ENCODE measurements around the gene LRPAP1.
"Not testable (repeated sequence)": the region's sequence is repeated elsewhere in the genome, so short reads cannot be mapped to it uniquely, and the experiment has no call there.

LRPAP1 gene, protein sequence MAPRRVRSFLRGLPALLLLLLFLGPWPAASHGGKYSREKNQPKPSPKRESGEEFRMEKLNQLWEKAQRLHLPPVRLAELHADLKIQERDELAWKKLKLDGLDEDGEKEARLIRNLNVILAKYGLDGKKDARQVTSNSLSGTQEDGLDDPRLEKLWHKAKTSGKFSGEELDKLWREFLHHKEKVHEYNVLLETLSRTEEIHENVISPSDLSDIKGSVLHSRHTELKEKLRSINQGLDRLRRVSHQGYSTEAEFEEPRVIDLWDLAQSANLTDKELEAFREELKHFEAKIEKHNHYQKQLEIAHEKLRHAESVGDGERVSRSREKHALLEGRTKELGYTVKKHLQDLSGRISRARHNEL

DNA sequence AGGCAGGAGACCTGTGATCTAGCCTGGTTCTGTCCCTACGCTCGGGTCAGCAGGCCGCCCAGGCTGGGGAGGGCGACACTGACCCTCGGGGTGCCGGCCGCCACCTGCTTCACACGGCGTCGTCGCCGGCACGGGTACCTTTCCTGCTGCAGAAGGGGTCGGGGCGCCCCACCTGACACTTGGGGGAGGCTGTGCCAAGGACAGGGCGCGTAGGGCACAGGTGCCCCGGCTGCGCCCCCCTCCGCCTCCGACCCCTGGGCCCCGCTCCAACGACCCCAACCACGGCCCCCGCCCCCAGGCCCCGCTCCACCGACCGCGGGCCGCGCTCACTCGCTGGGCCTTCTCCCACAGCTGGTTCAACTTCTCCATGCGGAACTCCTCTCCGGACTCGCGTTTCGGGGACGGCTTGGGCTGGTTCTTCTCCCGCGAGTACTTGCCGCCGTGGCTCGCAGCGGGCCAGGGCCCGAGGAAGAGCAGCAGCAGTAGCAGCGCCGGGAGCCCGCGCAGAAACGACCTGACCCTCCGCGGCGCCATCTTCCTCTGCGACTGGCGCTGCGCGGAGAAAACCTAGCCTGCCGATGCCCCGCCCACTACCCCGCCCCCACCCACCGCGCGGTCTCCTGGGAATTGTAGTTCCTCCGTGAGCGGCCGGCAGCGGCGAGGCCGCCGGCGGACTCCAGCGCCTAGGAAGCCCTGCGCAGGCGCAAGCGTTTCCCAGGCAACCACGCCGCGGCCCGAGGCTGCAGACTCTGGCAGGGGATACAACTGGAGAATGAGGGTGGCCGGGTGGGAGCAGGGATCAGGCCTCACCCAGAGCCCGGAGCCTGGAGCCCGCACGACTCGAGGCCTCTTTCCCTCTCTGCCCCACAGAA is at the start of gene LRPAP1:
TSS of gene LRPAP1 (minus strand) at position 544 of the 872 bp plus-strand sequence. CDS start at position 534, 10 bp downstream.
- DNase-seq, result peak; percentile 49

DNA sequence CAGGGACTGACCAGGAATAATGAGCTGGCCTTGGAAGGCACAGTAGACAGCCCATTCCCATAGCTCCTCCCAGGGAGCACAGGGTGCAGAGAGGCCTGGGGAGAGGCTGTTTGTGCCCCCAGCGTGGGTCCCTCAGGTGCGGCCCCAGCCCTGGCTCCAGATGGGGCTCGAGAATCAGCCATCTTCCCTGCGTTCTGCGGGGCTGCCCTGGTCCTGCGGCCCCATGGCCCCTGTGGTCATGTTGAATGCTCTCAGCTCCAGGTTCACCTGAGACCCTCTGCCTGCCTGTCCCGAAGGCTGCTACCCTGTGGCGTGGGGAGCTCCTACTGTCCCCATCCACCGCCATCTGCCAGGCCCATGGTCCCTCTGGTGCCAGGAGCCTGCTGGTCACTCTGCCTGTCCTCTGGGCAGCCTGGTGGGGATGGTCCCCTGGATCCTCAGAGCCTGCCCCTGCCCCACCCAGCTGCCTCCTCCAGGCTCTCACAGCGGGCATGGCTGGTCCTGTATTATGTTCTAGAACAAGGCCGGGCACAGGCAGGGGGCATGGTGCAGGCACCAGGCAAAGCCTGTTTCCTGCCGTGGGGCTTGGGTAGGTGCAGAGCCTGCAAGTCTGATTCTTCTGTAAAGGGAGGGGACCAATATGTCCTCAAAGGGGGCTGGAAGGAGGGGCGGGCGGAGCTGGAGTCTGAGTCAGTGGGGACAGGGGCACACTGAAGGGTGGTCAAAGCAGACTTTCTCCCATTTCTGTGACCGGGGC is 49.3 kb upstream of the LRPAP1 start:
- DNase-seq, result not testable (repeated sequence)

DNA sequence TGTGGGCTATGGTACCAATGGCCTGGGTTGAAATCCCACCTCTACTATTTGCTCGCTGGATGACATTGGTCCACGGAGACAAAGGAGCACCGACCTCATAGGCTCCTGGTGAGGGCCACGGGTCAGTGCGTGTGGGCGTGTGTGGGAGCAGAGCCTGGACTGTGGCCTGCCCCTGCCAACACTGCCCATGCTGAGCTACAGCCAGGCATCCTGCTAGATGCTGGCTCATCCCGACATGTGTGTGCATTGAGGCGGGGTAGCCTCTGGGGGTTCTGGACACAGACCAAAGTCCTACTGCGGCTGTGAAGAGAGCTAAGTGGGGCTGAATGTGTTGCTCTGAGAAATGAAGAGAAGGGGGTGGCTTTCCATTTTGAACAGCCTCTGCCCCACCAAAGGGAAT is 48.6 kb upstream of the LRPAP1 start:
- not testable (repeated sequence) for DNase-seq

DNA sequence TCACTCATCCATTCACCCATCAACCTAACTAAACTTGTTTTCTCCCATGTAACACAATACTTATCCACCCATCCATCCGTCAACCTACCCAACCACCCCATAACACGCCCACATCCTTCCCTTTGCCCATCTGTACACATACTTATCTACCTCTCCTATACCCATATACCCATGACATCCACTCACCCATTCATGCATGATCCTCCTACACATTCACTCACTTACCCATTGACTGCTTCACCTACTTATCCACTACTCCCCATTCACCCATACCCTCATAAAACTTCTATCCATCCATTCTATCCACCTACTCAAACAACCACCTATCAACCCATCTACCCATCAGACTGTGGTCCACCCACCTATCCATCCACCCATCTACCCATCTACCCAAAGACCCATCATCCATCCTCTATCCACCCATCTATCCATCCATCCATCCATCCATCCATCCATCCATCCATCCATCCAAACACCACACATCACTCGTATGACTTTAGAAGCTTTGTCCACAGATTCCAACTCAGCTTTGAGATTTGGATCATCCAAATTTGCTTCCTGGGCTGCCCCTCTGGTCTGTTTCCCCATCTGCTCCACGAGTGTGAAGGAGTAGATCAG is 46.4 kb upstream of the LRPAP1 start:
- DNase-seq, result not testable (repeated sequence)

DNA sequence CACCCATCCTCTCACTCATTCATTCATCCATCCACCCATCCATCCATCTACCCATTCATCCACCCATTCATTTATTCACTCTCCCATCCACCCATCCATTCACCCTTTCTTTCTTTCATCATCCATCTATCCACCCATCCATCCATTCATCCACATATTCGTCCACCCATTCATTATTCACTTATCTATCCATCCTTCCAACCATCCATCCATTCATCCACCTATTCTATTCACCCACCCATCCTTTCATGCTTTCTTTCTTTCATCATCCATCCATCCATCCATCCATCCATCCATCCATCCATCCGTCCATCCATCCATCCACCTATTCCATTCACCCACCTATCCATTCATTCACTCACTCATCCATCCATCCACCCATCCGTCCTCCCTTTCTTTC is 45.8 kb upstream of the LRPAP1 start:
- DNase-seq, result not testable (repeated sequence)

DNA sequence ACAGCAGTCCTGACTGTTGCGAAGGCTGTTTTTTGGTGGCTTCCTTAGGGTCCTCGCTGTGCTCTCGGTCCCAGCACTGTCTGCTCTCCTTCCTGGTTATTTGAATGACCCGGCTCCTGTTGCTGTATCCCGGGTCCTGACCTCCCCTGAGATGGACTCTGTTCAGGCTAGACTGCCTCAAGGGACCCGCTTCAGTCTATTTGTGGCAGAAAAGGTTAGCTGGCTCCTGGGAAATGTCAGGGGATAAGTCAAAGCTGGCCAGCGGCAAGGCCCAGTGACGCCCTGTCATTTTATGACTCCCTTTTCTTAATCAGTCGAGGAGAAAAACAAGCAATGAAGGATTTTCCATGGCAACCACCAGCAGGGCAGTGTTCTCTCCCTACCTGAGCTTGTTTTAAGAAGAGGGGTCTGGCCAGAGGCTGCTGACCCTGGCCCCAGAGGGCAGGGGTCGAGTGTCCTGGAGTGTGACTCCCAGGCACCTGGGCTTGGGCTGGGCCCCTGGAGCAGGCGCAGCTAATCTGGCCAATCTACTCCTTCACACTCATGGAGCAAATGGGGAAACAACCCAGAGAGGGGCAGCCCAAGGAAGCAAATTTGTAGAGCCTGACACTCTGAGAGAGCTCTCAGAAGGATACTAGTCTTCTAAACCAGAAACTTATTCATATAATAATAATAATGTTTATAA is 45.1 kb upstream of the LRPAP1 start:
- not testable (repeated sequence) for DNase-seq

DNA sequence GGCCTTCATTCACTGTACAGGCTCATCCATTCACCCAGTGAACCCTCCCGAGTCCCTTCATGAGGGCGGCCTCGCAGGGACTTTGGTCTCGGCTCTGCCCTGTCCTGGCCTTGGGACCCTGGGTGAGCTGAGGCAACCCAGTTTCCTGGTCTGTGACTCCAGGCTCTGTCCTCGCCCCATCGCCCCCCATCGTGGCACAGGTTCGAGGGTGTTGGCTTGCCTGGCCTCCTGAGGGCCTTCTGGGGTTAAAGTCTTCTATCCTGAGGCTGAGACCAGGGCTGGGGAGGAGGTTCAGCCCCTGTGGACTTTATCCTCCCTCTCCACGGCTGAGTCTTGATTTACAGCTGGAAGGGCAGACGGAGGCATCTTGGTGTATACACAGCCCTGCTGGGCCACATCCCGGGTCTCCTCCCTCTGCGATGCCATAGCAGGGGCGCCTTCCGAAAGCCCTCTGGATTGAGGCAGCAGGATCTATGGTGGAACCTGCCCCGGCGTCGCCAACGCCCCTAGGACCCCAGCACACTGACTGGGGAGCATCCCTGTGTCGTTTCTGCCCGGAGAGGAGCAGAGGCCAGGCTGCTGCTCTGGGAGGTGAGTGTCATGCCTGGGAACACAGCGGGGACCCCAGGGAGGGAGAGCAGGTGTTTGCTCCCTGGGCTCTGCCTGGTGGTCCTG is 44.4 kb upstream of the LRPAP1 start:
- DNase-seq, result not testable (repeated sequence)

DNA sequence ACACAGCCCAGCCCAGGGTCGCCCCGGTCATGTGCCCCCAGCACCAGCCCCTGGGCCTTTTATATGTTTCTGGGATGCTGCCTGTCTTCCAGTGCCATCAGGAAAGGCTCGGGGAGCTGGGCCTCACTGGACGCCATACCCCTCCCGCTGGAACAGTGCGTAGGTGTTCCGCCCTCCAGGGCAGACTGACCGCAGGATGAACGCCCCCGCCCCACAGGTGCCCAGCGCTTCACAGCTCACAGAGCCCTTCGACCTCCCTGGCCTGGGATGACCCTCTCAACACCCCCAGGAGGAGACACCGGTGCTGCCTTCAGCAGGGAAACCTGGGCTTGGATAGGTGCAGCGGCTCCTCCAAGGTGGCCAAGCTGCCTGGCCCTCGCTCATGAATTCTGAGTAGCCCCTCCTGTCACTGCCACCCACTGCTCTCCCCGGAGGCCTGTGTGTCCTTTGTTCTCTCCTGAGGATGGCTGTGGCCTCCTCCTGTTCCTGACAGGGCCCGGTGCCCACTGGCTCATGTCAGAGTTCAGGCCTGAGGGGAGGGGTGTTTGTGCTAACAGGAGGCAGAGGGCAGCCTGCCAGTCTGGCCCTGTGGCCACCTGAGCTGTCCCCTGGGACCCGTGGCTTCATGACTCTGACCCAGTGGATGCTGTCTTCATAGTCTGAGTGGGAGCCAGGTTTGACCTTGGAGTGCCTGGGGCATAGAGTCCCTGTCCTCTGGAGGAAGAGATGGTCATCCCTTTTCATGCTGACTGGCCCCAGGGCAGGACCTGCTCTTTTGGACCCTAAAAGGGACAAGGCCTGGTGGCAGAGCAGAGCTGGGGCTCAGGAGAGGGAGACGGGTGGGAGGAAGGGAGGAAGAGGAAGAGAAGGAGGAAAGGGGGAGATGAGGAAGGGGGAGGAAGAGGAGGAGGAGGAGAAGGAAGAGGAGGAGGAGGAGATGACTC is 43.5 kb upstream of the LRPAP1 start:
- DNase-seq, result not testable (repeated sequence)

DNA sequence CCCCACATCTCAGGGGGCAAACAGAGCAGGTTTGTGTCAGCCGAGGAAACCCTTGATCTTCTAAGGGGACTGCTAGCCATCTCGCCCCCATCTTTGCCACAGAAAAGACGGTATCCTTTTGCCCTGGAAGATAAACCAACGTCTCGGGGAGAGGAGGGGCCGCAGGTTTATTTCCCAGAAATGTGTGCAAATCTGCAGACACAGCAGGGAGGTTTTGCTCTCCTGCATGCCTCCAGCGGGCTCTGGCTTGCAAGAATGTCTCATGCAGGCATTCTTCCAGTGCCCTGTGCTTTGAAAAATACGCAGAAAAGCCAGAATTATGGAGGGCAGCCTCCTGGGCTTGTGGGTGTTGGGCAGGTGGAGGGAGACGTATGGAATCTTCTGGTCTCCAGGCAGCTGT is 42.6 kb upstream of the LRPAP1 start:
- not testable (repeated sequence) for DNase-seq

DNA sequence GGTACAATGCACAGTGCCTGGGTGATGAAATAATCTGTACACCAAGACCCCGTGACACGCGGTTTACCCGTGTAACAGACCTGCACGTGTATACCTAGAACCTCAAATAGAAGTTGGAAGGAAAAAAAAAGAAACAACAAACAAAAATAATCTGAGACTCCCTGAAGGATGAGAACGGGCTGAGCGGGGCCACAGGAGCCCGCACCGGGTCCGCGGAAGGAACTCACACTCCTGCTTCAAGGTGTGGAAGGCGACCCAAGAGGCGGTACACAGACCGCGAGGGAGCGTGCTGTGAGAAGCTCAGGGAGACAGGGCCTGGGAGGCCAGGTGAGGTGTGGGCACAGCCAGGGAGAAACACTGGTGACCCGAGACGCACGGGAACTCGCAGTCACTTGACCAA is 42.1 kb upstream of the LRPAP1 start:
- DNase-seq, result not testable (repeated sequence)

DNA sequence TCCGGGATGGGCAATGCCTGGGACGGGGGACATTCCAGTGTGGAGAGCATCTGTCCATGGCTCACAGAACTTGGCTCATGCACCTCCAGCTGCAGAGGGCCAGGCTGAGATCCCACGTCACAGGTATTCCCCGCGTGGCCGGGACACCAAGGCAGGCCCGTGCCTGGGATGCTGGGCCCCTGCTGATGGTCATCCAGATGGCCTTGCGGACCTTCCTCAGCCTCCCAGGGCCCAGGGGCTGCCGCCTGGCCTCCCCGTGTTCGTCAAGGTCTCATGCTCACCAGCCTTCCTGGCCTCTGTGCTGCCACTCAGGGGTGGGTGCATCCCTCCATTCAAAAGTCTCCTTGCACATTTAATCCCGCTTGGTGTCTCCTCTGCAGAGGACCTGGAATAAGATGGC is 40.9 kb upstream of the LRPAP1 start:
- no peak for DNase-seq

DNA sequence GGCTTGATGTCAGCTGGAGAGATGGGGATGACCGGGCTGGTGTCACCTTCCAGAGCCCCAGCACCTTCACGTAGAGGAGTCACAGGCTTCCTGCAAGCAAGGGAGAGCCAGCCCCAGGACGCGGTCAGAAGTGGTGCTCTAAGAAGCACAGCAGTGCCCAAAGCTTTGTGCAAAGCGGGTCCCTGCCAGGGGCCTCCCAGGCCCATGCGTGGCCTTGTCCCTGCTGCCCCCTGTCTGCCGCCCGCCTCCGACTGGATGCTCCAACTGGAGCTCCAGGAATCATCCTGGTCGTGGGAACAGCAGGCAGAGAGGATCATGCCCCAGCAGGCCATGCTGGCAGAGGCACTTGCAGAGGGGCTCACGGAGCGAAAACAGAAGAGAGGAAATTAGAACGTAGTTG is 40.1 kb upstream of the LRPAP1 start:
- DNase-seq, result no peak

DNA sequence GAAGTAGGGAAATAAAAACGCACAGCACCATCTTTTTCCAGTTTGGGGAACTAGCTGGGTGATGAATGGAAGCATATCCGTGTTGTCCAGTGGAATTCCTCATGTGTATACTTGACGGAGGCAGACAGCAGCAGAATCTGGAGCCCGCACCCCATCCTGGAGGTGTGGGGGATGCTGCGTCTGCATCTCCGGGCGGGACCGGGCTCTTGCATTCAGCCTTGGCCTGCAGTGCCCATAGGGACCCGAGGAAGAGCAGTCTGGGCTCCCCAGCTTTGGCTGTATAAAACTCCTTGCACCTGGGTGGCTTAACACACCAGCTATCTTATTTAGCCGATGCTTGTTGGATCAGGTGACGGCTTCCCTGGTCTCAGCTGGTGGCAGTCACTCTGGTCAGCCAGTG is 39.7 kb upstream of the LRPAP1 start:
- DNase-seq, result no peak

DNA sequence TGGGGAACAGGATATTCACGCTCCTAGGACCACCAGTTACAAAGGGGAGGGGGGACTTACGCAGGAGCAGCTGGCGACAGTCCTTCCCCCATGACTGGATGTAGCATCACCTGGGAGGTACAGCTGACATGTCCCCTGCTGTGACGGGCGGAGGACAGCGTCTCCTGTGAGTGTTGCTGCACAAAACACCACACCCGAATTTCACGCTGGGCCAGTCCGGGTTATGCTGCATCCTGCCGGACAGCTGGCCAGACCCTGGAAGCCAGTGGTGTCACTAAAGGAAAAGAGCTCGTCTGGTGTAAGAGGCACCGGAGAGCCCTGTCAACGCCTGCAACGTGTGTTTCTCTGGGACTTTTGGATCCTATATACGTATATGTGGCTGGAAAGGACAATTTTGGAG is 38.7 kb upstream of the LRPAP1 start:
- not testable (repeated sequence) for DNase-seq

DNA sequence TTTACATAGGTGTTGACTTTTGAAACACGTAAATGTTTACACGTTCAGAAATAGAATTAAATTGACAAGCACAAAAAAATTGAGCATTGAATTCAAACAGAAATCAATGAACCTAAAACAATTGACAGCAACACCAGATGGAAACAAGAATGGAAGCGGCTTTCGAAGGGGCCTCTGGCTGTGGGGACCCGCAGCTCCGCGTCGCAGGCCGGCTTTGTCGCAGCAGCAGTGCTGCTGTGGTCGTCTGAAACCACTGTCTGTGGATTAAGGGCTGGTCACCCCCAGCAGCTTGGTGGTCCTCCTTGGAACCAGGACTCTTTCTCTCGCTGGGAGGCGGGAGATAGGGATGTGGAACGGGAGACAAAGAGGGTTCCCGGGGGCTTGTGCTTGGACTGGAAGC is 37.4 kb upstream of the LRPAP1 start:
- DNase-seq, result not testable (repeated sequence)

DNA sequence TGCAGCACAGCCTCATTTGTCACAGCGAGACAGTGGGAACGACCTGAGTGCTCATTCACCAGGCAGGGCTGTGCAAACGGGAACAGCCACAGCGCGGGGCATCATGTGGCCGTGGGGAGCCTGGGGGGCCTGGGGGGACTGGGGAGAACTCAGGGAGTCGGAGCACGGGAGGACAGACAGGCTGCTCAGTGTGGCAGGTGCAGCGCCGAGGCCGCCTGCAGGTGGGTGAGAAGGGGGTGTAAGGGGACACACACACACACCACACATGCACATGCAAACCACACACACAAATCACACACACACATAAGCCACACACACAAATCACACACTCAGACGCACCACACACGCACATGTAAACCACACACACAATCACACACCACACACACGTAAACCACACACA is 34.5 kb upstream of the LRPAP1 start:
- DNase-seq, result not testable (repeated sequence)

DNA sequence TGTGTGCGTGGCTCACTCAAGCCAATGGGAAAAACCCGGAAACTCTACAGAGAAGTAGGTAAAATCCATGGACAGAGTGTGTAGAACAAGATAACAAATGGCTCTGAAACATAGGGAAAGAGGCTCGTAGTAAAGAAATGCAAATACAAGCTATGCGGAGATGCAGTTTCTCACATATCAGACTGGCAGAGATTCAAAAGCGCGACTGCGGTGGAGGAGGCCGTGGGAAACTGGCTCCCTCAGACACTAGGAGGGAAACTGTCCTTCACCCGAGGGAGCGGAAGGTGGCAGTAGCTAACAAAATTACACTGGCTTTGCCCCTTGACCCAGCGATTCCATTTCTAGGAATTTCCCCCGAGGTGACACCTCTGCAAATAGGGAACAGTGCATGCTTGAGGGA is 34.1 kb upstream of the LRPAP1 start:
- DNase-seq, result not testable (repeated sequence)

DNA sequence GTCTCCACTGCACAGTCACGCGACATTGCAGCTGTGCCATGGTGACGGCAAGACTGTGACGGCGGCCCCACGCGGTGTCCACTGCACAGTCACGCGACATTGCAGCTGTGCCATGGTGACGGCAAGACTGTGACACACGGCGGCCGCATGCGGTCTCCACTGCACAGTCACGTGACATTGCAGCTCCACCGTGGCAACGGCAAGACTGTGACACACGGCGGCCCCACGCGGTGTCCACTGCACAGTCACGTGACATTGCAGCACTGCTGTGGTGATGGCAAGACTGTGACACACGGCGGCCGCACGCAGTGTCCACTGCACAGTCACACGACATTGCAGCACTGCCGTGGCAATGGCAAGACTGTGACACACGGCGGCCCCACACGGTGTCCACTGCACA is 32.7 kb upstream of the LRPAP1 start:
- not testable (repeated sequence) for DNase-seq

DNA sequence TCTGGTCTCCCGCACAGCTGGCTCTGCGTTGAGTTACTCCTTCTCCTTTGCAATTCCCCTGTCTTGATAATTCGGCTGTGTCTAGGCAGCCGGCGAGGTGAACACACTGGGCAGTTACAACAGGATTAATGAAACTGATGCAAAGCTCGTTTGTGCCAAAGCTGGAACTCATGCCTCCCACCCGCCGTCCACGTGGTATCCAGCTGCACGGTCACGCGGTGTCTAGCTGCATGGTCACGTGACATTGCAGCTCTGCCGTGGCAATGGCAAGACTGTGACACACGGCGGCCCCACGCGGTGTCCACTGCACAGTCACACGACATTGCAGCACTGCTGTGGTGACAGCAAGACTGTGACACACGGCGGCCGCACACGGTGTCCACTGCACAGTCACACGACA is 31.2 kb upstream of the LRPAP1 start:
- no peak for DNase-seq

DNA sequence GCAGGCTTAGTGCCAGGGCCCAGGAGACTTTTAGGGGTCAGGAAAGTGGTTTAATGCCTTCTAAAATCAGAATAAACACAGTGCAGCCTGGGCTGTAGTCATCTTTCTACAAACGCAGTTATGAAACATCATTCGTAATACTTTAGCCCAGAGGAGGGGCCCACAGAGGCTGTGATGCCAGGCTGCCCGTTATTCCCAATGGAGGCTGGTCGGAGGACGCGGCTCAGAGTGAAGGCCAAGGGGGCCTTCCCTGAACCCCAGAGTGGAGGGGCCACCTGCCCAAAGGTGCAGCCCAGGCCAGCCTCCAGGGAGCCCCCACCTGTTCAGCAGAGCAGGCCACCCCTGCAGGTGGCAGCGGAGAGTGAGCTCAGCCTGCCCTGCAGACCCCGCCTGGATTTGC is 29.9 kb upstream of the LRPAP1 start:
- not testable (repeated sequence) for DNase-seq

Data from NCI-H524 treated with DMSO at 0.1 percent for 48 hours (cell line).